ENCODE measurements around the gene GPR32. TPM values are rescaled to one million over a fixed set of nuclear protein-coding genes. Genes with fewer than 3 reads are reported as not detected.
A peak's percentile ranks its signal among the peaks of the same experiment; 100 is the strongest.

The GPR32 gene
- total and polyA plus RNA-seq, 12 donors = 16.0 TPM; not detected in 11

DNA sequence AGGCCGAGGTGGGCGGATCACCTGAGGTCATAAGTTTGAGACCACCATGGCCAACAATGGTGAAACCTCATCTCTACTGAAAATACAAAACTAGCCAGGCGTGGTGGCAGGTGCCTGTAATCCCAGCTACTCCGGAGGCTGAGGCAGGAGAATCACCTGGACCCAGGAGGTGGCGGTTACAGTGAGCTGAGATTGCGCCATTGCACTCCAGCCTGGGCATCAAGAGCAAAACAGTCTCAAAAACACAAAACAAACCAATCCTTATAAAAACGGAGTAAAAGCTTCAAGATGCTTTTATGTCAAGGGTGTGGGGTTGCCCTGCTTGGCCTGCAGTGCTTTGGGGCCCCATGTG, 27.1 kb downstream of the GPR32 start:
- H3K4me3 ChIP-seq = no peak overlapping the region
- intact Hi-C loops (cut with DNase I) = loop anchor here in 1 of 2 donors (10.0 kb wide), 1 partner anchor 117 kb away; the partner anchor contains the start of gene KLK4
- no peaks in the 10 kb centered on the region for H3K9me3 ChIP-seq (replicated peaks in 1 of 3)
- 71 to 94% (median 88%) methylated on average over 7 of the region's 7 CpGs for WGBS, 4 donors
- peaks cover 0 to 9% of the 10 kb centered on the region in 2 donors for H3K4me1 ChIP-seq (replicated peaks in 1 of 2)
- H3K27ac ChIP-seq = no peak overlapping the region
- TF ChIP-seq, protein P1, sequence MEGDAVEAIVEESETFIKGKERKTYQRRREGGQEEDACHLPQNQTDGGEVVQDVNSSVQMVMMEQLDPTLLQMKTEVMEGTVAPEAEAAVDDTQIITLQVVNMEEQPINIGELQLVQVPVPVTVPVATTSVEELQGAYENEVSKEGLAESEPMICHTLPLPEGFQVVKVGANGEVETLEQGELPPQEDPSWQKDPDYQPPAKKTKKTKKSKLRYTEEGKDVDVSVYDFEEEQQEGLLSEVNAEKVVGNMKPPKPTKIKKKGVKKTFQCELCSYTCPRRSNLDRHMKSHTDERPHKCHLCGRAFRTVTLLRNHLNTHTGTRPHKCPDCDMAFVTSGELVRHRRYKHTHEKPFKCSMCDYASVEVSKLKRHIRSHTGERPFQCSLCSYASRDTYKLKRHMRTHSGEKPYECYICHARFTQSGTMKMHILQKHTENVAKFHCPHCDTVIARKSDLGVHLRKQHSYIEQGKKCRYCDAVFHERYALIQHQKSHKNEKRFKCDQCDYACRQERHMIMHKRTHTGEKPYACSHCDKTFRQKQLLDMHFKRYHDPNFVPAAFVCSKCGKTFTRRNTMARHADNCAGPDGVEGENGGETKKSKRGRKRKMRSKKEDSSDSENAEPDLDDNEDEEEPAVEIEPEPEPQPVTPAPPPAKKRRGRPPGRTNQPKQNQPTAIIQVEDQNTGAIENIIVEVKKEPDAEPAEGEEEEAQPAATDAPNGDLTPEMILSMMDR (IDR thresholded peaks at IDR 0.05) = no peak
- no peak for DNase-seq
- peaks cover 0 to 24% of the 10 kb centered on the region in 2 donors for H3K36me3 ChIP-seq (replicated peaks in 1 of 2)
- no peaks in the 10 kb centered on the region for H3K27me3 ChIP-seq

DNA sequence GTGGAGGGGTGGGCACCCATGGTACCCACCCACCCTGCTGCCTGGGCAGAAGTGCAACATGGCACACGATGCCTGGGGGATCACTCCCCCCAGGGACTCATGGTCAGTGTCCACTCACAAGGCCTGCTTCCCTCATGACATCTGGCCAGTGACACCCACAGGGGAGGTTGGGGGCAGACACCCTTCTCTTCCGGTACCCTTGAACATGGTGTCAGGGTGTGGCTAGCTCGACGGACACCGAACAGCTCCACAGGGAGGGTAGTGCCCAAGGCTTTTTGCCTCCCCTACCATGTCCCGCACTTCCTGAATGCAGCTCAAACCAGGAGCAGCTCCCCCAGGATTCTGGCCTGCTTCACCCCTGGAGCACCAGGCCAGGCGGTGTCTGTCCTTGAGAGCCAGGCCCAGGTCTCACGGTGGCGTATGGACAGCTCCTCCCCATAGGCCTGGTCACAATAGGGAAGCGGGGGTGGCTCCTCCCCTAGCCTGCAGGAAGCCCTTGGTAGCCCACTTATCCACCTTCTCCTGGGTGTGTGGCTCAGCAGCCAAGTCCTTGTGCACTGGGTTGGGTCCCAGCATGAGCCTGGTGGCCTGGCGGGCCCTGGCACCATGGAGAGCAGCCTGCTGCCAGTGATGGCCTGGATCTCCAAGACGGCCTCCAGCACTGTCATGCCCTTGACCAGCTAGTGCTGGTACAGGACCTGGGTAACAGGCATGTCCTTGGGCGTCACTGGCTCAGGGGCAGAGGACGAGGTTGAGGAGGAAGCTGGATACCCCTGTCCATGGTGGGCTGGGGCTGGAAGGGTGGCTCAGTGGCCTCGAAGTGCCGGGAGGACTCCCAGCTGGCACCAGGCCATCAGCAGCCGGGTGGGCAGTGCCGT, 27.8 kb downstream of the GPR32 start:
- Histone ChIP-seq H3K9me3 (replicated peaks in 1 of 3) (no peaks in the 10 kb centered on the region), H3K4me1 (replicated peaks in 1 of 2) (peaks cover 2 to 15% of the 10 kb centered on the region in 2 donors), H3K4me3 (no peak overlapping the region), H3K36me3 (replicated peaks in 1 of 2) (peaks cover 0 to 24% of the 10 kb centered on the region in 2 donors), H3K27me3 (no peaks in the 10 kb centered on the region), H3K27ac (peak overlapping the region in 1 of 5 donors; percentile 34)
- TF ChIP-seq POLR2A (IDR thresholded peaks at IDR 0.05) = no peak
- intact Hi-C loops (cut with DNase I) = loop anchor here in 1 of 2 donors (10.0 kb wide), 1 partner anchor 117 kb away; the partner anchor contains the start of gene KLK4
- 54 to 63% (median 62%) methylated on average over 9 to 18 of the region's 18 CpGs; no CpG with 5 or more reads in 1 of the 4 donors for WGBS, 4 donors
- DNase-seq = peak in 1 of 7 donors; percentile 13

DNA sequence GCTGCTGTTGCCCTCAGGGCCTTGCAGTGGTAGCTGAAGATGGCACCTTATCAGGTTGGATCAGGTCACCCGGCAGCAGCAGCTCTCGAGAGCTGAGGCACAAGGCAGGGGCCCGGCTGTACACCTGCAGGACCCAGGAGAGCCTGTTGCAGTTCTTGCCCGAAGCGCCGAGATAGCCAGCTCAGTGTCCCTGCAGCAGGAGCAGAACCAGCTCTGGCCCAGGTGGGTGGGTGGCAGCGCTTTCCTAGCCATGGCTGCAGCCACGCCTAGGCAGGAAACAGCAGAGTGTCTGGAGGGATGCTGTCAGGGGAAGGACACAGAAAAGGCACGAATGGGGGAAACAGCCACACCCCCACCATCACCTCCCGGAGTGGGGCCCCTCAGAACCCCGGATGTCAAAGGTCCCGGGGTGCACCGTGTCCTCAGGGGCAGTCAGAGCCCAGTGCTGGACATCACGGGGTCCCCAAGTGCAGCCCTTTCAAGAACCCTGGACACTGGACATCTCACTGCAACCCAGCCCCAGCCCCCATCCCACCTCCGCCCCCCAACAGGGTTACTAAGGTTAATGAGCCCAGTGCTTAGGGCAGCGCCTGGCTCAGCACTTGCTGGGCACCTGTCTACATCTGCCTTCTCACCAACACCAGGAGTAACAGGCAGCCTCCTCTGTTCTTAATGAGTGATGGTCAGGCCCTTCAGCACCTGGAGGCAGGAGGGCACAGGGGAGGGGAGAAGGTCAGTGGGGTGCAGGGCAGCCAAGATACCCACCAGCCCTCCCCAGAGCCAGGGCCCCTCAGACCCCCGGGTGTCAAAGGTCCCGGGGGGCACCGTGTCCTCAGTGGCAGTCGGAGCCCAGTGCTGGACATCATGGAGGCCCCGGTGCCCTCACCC, 28.6 kb downstream of the GPR32 start:
- Histone ChIP-seq H3K4me3 (no peak overlapping the region), H3K27me3 (no peaks in the 10 kb centered on the region), H3K27ac (peak overlapping the region in 1 of 5 donors; percentile 34), H3K36me3 (replicated peaks in 1 of 2) (peaks cover 0 to 24% of the 10 kb centered on the region in 2 donors), H3K4me1 (replicated peaks in 1 of 2) (peaks cover 11 to 23% of the 10 kb centered on the region in 2 donors), H3K9me3 (replicated peaks in 1 of 3) (no peaks in the 10 kb centered on the region)
- WGBS, 4 donors = 63 to 83% (median 78%) methylated on average over 5 to 21 of the region's 21 CpGs
- peak in 1 of 7 donors; percentile 62 for DNase-seq
- intact Hi-C loops (cut with DNase I) = loop anchor here in 1 of 2 donors (10.0 kb wide), 1 partner anchor 116 kb away; the partner anchor contains the start of gene KLK4
- no peak for TF ChIP-seq POLR2A (IDR thresholded peaks at IDR 0.05)

DNA sequence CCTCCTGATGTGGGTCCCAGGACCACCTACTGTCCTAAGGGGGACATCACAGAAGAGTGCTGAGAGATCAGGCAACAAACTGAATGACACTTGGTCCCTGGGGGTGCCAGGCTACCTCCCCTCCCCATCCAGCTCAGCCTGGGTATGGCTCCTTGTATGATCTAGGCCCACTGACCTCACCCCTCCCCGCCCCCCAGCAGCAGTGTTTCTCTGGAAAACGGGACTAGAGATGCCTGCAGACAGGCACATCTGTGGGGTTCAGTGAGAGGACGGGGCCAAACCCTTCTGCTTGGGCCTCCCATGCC, 29.2 kb downstream of the GPR32 start:
- Histone ChIP-seq H3K4me1 (replicated peaks in 1 of 2) (peaks cover 13 to 23% of the 10 kb centered on the region in 2 donors), H3K4me3 (no peak overlapping the region), H3K9me3 (replicated peaks in 1 of 3) (no peaks in the 10 kb centered on the region), H3K36me3 (replicated peaks in 1 of 2) (peaks cover 0 to 24% of the 10 kb centered on the region in 2 donors), H3K27ac (no peak overlapping the region), H3K27me3 (no peaks in the 10 kb centered on the region)
- 73 to 100% (median 80%) methylated on average over 1 to 3 of the region's 3 CpGs for WGBS, 4 donors
- no peak for DNase-seq
- intact Hi-C loops (cut with DNase I) = loop anchor here in 1 of 2 donors (10.0 kb wide), 1 partner anchor 115 kb away; the partner anchor contains the start of gene KLK4
- TF ChIP-seq, protein P1 (IDR thresholded peaks at IDR 0.05) = no peak

DNA sequence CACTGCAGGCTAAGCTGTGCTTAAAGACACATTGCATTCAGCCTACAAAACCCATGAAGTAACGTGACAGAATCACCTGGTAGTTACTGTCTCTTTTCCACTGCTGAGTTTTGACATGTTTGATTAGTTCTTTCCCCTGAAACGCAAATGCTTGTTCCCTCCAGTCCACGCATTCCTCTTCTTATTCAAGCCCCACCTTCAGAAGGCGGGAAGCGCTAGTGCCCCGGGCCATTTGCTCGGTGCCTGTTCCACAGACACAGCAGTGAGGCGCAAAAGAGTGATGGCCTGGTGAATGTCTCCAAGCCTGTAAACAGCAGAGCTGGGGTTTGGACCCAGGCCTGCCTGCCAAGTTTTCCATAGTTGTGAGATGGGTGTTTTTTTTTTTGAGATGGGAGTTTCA, 30.8 kb downstream of the GPR32 start:
- H3K36me3 ChIP-seq (replicated peaks in 1 of 2) = peaks cover 0 to 24% of the 10 kb centered on the region in 2 donors
- H3K4me3 ChIP-seq = no peak overlapping the region
- intact Hi-C loops (cut with DNase I) = no loop called here
- peaks cover 13 to 27% of the 10 kb centered on the region in 2 donors for H3K4me1 ChIP-seq (replicated peaks in 1 of 2)
- no peak overlapping the region for H3K27ac ChIP-seq
- H3K27me3 ChIP-seq = no peaks in the 10 kb centered on the region
- no peak for DNase-seq
- WGBS, 4 donors = 83 to 93% (median 90%) methylated on average over 8 of the region's 8 CpGs
- no peaks in the 10 kb centered on the region for H3K9me3 ChIP-seq (replicated peaks in 1 of 3)
- TF ChIP-seq POLR2A (IDR thresholded peaks at IDR 0.05) = no peak
- TF ChIP-seq, protein P1 (IDR thresholded peaks at IDR 0.05) = no peak

Measured in adrenal gland (tissue), 12 donors.